Peyer's patch (tissue), 4 donors: ENCODE measurements around the gene FEZF2.

Experiments
- CTCF ChIP-seq, 6 experiments: fragments of 450-650 bp in 4 of 6; fragments of 200-600 bp in 2 of 6; sonication (generic) in 1 of 6; IDR thresholded peaks; one replicate each; pipeline ENCODE4 v1.5.1; 2017 to 2019; ENCODE audit warnings: antibody characterized with exemption in 6 of 6, mild to moderate bottlenecking in 3 of 6, moderate library complexity in 1 of 6
- POLR2A ChIP-seq, 2 donors: fragments of 450-650 bp; IDR thresholded peaks; one replicate each; pipeline ENCODE4 v1.5.1; 2017; ENCODE audit warnings: antibody characterized with exemption in 2 of 2, mild to moderate bottlenecking in 2 of 2, moderate library complexity in 2 of 2

- TF ChIP-seq CTCF (IDR thresholded peaks at IDR 0.05) (no peak), POLR2A (IDR thresholded peaks at IDR 0.05) (no peak)
Measured at GRCh38 chr3:62363275-62363674, 10.1 kb downstream of the FEZF2 start.
